Naive B cell (primary cell): ENCODE measurements around the gene TNRC6C. TPM values are rescaled to one million over a fixed set of nuclear protein-coding genes. Genes with fewer than 3 reads are reported as not detected.
"Not testable (repeated sequence)": the region's sequence is repeated elsewhere in the genome, so short reads cannot be mapped to it uniquely, and the experiment has no call there.

Experiments
- ATAC-seq, 2 donors: fragments of 150-1000 bp; cut with Tn5 transposase; 2 replicates each; pipeline ENCODE4 v1.10.0; 2021; ENCODE audit warnings: low read depth in 2 of 2, mild to moderate bottlenecking in 2 of 2, moderate library complexity in 2 of 2
- DNase-seq: peaks from one replicate; pipeline ENCODE4 v3.0.0; 2022
- H3K27ac Mint-ChIP-seq, 6 donors: one replicate each; pipeline ENCODE4 v1.8.0; 2020 to 2022; ENCODE audit warnings: mild to moderate bottlenecking in 6 of 6, mixed read lengths in 6 of 6, moderate library complexity in 5 of 6, inconsistent platforms in 2 of 6
- H3K27me3 Mint-ChIP-seq, 3 donors: one replicate each; pipeline ENCODE4 v1.8.0; 2021 to 2022; ENCODE audit warnings: mixed read lengths in 3 of 3, mild to moderate bottlenecking in 1 of 3
- H3K36me3 Mint-ChIP-seq, 2 donors: one replicate each; pipeline ENCODE4 v1.8.0; 2020 to 2022; ENCODE audit warnings: mixed read lengths in 2 of 2, inconsistent platforms in 1 of 2, mild to moderate bottlenecking in 1 of 2
- H3K4me1 Mint-ChIP-seq, 3 donors: one replicate each; pipeline ENCODE4 v1.8.0; 2020 to 2022; ENCODE audit warnings: mixed read lengths in 3 of 3, inconsistent platforms in 1 of 3, mild to moderate bottlenecking in 1 of 3, moderate library complexity in 1 of 3
- H3K4me3 Mint-ChIP-seq, 8 donors: one replicate each; pipeline ENCODE4 v1.8.0; 2020 to 2022; ENCODE audit warnings: mild to moderate bottlenecking in 8 of 8, mixed read lengths in 8 of 8, moderate library complexity in 8 of 8, inconsistent platforms in 2 of 8
- H3K9me3 Mint-ChIP-seq, 7 donors: one replicate each; pipeline ENCODE4 v1.8.0; 2020 to 2022; ENCODE audit warnings: mixed read lengths in 7 of 7, mild to moderate bottlenecking in 5 of 7, inconsistent platforms in 2 of 7, moderate library complexity in 1 of 7
- polyA plus RNA-seq, 6 donors: library from polyadenylated mRNA; unstranded; fragments of 300-500 nt; fragmentation: Illumina TruSeq; gene quantifications; one replicate each; pipeline ENCODE4 v1.2.3, GENCODE V29; 2021; ENCODE audit warnings: low read depth in 6 of 6

Gene TNRC6C
- polyA plus RNA-seq, 6 donors from 2014 or later, result 1.2 to 5.5 (median 2.0) TPM; not detected in 1

DNA sequence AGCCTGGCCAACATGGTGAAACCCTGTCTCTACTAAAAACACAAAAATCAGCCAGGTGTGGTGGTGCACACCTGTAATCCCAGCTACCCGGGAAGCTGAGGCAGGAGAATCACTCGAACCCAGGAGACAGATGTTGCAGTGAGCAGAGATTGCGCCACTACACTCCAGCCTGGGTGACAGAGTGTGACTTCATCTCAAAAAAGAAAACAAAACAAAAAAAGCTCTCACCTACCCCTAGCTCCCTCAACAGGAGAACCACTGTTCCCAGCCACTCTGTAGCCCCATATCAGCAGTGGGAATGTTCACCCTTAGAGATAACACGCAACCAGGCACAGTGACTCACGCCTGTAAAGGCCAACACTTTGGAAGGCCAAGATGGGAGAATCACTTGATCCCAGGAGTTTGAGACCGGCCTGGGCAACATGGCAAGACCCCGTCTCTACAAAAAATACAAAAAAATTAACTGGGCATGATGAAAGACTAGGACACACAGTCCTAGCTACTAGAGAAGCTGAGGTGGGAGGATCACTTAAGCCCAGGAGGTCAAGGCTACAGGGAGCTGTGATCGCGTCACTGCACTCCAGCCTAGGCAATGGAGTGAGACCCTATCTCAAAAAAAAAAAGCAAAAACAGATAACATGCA is 177.5 kb downstream of the TNRC6C start:
- Mint-ChIP-seq H3K36me3 (peaks cover 8% of the 10 kb centered on the region in 2 donors), H3K9me3 (no peaks in the 10 kb centered on the region), H3K27me3 (no peaks in the 10 kb centered on the region), H3K27ac (peak overlapping the region in 5 of 6 donors; percentile 63 to 90 (median 76)), H3K4me1 (peaks cover 74 to 84% (median 74%) of the 10 kb centered on the region in 3 donors), H3K4me3 (peak overlapping the region in 5 of 8 donors; percentile 11 to 70 (median 29))
- no peak for ATAC-seq
- no peak for DNase-seq

DNA sequence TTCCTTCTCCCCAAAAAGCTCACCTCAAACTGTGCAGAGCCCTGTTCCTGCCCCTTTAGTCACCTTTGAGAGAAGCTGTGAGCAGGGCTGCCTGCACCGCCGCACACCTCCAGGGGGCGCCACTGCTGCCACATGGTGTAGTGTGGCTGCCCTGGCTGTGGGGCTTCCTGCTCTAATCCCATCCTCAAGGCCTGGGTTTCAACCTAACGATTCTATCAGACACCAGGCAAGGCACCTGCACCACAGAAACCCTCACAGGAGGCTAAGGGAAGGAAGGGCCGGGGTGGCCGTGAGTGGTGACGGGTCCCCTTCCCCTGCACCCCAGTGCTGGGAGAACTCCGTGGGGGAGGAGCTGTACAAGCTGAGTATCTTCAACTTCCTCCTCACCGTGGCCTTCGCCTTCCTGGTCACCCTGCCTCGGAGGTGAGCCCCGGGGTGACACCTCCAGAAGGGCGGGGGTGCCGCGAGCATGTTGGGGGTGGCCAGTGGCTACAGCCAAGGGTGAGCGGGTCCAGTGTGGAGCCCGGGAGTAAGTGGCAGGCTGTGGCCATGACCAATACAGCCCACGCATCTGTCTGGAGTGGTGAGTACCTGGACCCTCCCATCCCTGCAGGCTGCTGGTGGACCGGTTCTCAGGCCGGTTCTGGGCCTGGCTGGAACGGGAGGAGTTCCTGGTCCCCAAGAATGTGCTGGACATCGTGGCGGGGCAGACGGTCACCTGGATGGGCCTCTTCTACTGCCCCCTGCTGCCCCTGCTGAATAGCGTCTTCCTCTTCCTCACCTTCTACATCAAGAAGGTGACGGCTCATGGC is 179.1 kb downstream of the TNRC6C start:
- H3K9me3 Mint-ChIP-seq, result no peaks in the 10 kb centered on the region
- peaks cover 8 to 12% of the 10 kb centered on the region in 2 donors for H3K36me3 Mint-ChIP-seq
- peaks cover 76 to 89% (median 87%) of the 10 kb centered on the region in 3 donors for H3K4me1 Mint-ChIP-seq
- DNase-seq (peak; percentile 37), ATAC-seq (peak in 1 of 2 donors; percentile 15)
- peak overlapping the region; percentile 68 to 99 (median 83) for H3K27ac Mint-ChIP-seq
- peak overlapping the region in 6 of 8 donors; percentile 22 to 75 (median 53) for H3K4me3 Mint-ChIP-seq
- no peaks in the 10 kb centered on the region for H3K27me3 Mint-ChIP-seq

GRCh38 chr17:78138204-78139060 is 179.9 kb downstream of the TNRC6C start:
- peak overlapping the region in 5 of 8 donors; percentile 18 to 71 (median 53) for H3K4me3 Mint-ChIP-seq
- peaks cover 8 to 13% of the 10 kb centered on the region in 2 donors for H3K36me3 Mint-ChIP-seq
- H3K27me3 Mint-ChIP-seq, result no peaks in the 10 kb centered on the region
- peaks cover 75 to 89% (median 87%) of the 10 kb centered on the region in 3 donors for H3K4me1 Mint-ChIP-seq
- no peaks in the 10 kb centered on the region for H3K9me3 Mint-ChIP-seq
- no peak for ATAC-seq
- peak overlapping the region; percentile 67 to 99 (median 89) for H3K27ac Mint-ChIP-seq
- no peak for DNase-seq

DNA sequence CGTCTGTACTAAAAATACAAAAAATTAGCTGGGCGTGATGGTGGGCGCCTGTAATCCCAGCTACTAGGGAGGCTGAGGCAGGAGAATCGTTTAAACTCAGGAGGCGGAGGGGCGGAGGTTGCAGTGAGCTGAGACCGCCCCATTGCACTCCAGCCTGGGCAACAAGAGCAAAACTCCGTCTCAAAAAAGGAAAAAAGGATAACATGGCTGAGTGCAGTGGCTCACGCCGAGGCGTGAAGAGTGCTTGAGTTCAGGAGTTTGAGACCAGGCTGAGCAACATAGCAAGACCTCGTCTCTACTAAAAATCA is 181.3 kb downstream of the TNRC6C start:
- peaks cover 73 to 88% (median 87%) of the 10 kb centered on the region in 3 donors for H3K4me1 Mint-ChIP-seq
- peak overlapping the region in 6 of 8 donors; percentile 13 to 77 (median 45) for H3K4me3 Mint-ChIP-seq
- H3K27me3 Mint-ChIP-seq, DNase-seq, H3K36me3 Mint-ChIP-seq, H3K9me3 Mint-ChIP-seq, ATAC-seq: not testable (repeated sequence)
- peak overlapping the region in 5 of 6 donors; percentile 91 to 99 (median 95) for H3K27ac Mint-ChIP-seq

GRCh38 chr17:78140169-78141051 is 181.9 kb downstream of the TNRC6C start:
- H3K27me3 Mint-ChIP-seq, result no peaks in the 10 kb centered on the region
- peaks cover 5 to 8% of the 10 kb centered on the region in 2 donors for H3K36me3 Mint-ChIP-seq
- H3K27ac Mint-ChIP-seq, result peak overlapping the region; percentile 86 to 99 (median 93)
- H3K4me3 Mint-ChIP-seq, result peak overlapping the region; percentile 7 to 82 (median 52)
- ATAC-seq (peak; percentile 84 to 86), DNase-seq (peak; percentile 91)
- no peaks in the 10 kb centered on the region for H3K9me3 Mint-ChIP-seq
- peaks cover 70 to 88% (median 88%) of the 10 kb centered on the region in 3 donors for H3K4me1 Mint-ChIP-seq

DNA sequence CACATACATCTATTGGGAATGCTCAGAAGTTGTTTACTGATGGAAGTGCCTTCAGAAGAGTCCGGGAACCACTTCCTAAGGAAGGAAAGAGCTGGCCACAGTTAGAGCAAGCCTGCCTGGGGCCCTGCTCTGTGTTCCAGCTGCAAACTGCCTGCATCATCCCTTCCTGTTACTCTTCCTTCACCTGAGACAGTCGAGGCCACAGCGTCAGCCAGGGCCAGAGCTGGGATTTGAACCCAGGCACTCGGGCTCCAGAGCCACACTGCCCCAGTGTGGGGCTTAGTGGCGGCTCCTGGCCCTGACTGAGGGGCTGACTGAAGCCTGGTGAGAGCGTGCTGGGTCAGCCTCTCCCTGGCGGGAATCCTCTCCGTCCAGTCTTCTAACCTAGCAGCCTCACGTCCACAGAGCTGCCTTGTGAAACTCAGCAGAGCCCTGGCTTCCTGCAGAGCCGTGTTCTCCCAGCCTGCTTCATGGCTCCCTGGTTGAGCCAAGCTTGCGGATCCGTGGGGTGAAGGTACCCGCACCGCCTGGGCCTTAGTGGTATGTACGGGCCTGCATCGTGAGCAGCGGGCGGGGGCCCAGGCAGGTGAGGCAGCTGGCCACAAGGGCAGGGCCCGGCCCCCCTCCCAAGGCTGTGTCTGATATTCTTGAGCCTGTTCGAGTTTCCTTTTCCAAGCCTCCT is 183.1 kb downstream of the TNRC6C start:
- peak overlapping the region in 4 of 6 donors; percentile 74 to 99 (median 90) for H3K27ac Mint-ChIP-seq
- no peaks in the 10 kb centered on the region for H3K27me3 Mint-ChIP-seq
- ATAC-seq, result no peak
- DNase-seq, result no peak
- peaks cover 0 to 4% of the 10 kb centered on the region in 2 donors for H3K36me3 Mint-ChIP-seq
- no peaks in the 10 kb centered on the region for H3K9me3 Mint-ChIP-seq
- peak overlapping the region in 3 of 8 donors; percentile 1 to 38 (median 15) for H3K4me3 Mint-ChIP-seq
- peaks cover 68 to 86% (median 85%) of the 10 kb centered on the region in 3 donors for H3K4me1 Mint-ChIP-seq

- Mint-ChIP-seq H3K4me1 (peaks cover 68 to 86% (median 86%) of the 10 kb centered on the region in 3 donors), H3K27ac (peak overlapping the region in 5 of 6 donors; percentile 30 to 99 (median 87)), H3K36me3 (peaks cover 0 to 4% of the 10 kb centered on the region in 2 donors), H3K9me3 (no peaks in the 10 kb centered on the region), H3K27me3 (no peaks in the 10 kb centered on the region), H3K4me3 (peak overlapping the region in 4 of 8 donors; percentile 39 to 66 (median 52))
- no peak for ATAC-seq
- DNase-seq, result no peak
Observed at GRCh38 chr17:78142119-78142861, 183.8 kb downstream of the TNRC6C start.

DNA sequence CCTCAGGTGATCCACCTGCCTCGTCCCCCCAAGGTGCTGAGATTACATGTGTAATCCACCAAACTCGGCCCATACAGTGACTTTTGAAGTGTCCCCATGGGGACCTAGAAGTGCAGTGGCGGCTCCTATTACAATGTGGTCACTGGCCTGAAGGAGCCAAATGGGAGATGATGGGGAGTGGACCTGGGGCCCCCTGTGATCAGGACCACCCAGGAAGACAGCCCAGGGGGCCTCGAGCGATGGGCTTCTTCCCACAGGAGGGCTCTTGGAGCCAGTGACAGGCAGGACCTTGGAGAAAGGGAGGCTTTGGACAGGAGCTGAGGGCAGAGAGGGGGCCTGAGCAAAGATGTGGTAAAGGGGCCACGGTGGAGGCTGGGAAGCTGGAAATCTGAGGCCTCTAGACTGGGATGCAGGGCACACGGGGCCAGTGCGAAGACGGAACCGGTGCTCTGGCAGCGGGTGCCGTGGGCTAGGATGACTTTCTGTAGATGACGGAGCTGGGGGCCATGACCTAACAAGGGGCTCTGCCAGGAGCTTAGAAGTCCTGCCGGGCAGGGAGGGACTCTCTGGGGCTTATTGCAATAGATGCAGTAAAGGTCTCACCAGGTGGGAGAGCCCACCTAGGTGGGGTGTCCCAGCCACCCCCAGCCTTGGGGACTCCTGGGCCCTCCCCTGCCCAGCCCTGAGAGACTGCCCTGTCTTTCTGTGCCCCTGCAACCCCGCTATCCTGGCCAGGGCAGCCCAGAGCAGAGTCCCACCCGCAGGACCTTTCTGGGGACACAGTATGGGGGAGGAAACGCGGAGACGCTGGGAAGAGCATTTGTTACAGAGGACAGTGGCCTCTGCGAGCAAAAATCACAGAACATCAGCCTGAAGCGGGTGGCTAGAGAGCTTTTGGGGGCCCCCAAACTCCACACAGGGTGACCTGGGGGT is 185.0 kb downstream of the TNRC6C start:
- peak overlapping the region in 4 of 8 donors; percentile 59 to 80 (median 66) for H3K4me3 Mint-ChIP-seq
- H3K4me1 Mint-ChIP-seq, result peaks cover 65 to 86% (median 86%) of the 10 kb centered on the region in 3 donors
- H3K36me3 Mint-ChIP-seq, result peaks cover 0 to 4% of the 10 kb centered on the region in 2 donors
- peaks cover 0 to 2% (median 0%) of the 10 kb centered on the region in 7 donors for H3K9me3 Mint-ChIP-seq
- no peak for ATAC-seq
- H3K27ac Mint-ChIP-seq, result peak overlapping the region in 5 of 6 donors; percentile 81 to 99 (median 88)
- no peak for DNase-seq
- H3K27me3 Mint-ChIP-seq, result no peaks in the 10 kb centered on the region

GRCh38 chr17:78144147-78144719 is 185.7 kb downstream of the TNRC6C start:
- peaks cover 62 to 84% (median 84%) of the 10 kb centered on the region in 3 donors for H3K4me1 Mint-ChIP-seq
- H3K4me3 Mint-ChIP-seq, result peak overlapping the region in 6 of 8 donors; percentile 47 to 80 (median 60)
- peaks cover 0 to 4% of the 10 kb centered on the region in 2 donors for H3K36me3 Mint-ChIP-seq
- H3K9me3 Mint-ChIP-seq, result peaks cover 0 to 3% (median 0%) of the 10 kb centered on the region in 7 donors
- H3K27ac Mint-ChIP-seq, result peak overlapping the region; percentile 84 to 99 (median 92)
- H3K27me3 Mint-ChIP-seq, result no peaks in the 10 kb centered on the region
- no peak for DNase-seq
- ATAC-seq, result no peak
